Fibroblast of villous mesenchyme (primary cell): ENCODE results near the gene F11R. TPM values are rescaled to one million over a fixed set of nuclear protein-coding genes. Genes with fewer than 3 reads are reported as not detected.

Experiments
- DNase-seq: peaks from one replicate; pipeline ENCODE4 v3.0.0-alpha.2; 2010; ENCODE audit warnings: low read depth
- H3K4me3 ChIP-seq: 2 replicates; pipeline ENCODE4 v1.5.1; 2011; ENCODE audit warnings: low read depth, mild to moderate bottlenecking, low read length
- total RNA-seq: library from RNA; depleted of rRNA; stranded (reverse); fragments of >200 nt; gene quantifications from 2 replicates; pipeline ENCODE4 v1.2.3, GENCODE V29; 2012
- TF ChIP-seq, protein P1 (sequence below): IDR thresholded peaks from 2 replicates; pipeline ENCODE4 v1.5.1; 2012; ENCODE audit warnings: low read depth, mild to moderate bottlenecking, low read length; ENCODE audit not compliant: insufficient read depth

F11R gene
- total RNA-seq, 1 donor, result 5.6 TPM

GRCh38 chr1:161061419-161061818, 40.5 kb upstream of the F11R start:
- TF ChIP-seq, protein P1, sequence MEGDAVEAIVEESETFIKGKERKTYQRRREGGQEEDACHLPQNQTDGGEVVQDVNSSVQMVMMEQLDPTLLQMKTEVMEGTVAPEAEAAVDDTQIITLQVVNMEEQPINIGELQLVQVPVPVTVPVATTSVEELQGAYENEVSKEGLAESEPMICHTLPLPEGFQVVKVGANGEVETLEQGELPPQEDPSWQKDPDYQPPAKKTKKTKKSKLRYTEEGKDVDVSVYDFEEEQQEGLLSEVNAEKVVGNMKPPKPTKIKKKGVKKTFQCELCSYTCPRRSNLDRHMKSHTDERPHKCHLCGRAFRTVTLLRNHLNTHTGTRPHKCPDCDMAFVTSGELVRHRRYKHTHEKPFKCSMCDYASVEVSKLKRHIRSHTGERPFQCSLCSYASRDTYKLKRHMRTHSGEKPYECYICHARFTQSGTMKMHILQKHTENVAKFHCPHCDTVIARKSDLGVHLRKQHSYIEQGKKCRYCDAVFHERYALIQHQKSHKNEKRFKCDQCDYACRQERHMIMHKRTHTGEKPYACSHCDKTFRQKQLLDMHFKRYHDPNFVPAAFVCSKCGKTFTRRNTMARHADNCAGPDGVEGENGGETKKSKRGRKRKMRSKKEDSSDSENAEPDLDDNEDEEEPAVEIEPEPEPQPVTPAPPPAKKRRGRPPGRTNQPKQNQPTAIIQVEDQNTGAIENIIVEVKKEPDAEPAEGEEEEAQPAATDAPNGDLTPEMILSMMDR, result no peak
- DNase-seq, result no peak
- no peak overlapping the region for H3K4me3 ChIP-seq

DNA sequence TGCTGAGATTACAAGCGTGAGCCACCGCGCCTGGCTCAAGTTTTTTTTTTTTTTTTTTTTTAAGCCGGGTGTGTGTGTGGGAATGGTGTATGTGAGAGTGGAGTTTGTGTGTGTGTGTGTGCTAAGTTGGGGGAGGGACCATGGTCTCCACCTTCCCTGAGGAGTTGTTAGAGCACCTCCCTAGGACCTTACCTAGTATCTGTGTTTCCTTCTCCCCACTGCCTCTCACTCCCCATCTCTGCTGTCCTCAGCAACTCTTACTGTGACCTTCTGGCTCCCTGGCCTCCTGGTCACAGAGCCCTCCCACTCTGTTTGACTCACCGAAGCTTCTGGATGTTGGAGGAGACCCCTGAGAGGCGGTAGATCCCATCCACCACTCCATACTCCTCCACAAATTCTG, 38.3 kb upstream of the F11R start:
- TF ChIP-seq, protein P1, result no peak
- no peak overlapping the region for H3K4me3 ChIP-seq
- DNase-seq, result no peak

DNA sequence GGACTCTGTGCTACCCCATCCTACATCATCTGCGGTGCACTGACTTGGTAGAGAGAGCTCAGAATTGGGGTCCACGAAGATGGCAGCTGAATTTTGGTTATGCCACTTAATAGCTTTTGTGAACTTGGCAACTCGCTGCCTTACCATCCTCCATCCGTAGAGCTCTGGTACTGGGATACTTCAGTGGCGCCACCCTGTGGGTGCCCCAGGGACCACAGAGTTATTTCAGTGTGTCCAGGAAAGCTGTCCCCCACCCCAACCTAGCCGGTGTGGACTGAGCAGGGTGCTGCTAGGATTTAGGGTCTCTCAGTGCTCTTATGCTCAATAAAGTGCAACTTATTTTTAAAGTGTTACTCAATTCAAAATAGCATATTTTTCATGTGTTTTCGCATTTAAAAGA, 33.9 kb upstream of the F11R start:
- DNase-seq, result no peak
- TF ChIP-seq, protein P1, result peak; percentile 4
- H3K4me3 ChIP-seq, result no peak overlapping the region

DNA sequence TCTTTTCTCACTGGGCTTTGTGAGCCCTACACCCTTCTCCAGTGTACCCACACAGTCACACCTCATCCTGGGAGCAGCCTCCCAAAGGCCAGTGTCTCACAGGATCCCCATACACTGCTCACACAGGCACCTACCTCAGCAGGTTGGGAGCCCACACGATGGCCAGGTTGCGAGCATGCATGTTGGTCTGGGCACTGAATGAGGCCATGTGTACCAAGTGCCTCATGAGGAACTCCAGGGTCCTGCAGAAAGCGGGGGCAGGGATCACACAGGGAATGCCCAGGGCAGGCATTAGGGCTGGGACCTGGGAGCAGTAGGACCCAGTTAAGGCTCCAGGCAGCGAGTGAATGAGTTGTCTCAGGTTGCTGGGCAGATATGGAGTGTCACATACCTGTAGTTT, 33.3 kb upstream of the F11R start:
- H3K4me3 ChIP-seq, result no peak overlapping the region
- no peak for DNase-seq
- TF ChIP-seq, protein P1, result no peak

GRCh38 chr1:161052899-161053298, 31.9 kb upstream of the F11R start:
- no peak for DNase-seq
- TF ChIP-seq, protein P1, result no peak
- H3K4me3 ChIP-seq, result no peak overlapping the region

GRCh38 chr1:161051219-161051618, 30.3 kb upstream of the F11R start:
- TF ChIP-seq, protein P1, result no peak
- DNase-seq, result no peak
- H3K4me3 ChIP-seq, result no peak overlapping the region

DNA sequence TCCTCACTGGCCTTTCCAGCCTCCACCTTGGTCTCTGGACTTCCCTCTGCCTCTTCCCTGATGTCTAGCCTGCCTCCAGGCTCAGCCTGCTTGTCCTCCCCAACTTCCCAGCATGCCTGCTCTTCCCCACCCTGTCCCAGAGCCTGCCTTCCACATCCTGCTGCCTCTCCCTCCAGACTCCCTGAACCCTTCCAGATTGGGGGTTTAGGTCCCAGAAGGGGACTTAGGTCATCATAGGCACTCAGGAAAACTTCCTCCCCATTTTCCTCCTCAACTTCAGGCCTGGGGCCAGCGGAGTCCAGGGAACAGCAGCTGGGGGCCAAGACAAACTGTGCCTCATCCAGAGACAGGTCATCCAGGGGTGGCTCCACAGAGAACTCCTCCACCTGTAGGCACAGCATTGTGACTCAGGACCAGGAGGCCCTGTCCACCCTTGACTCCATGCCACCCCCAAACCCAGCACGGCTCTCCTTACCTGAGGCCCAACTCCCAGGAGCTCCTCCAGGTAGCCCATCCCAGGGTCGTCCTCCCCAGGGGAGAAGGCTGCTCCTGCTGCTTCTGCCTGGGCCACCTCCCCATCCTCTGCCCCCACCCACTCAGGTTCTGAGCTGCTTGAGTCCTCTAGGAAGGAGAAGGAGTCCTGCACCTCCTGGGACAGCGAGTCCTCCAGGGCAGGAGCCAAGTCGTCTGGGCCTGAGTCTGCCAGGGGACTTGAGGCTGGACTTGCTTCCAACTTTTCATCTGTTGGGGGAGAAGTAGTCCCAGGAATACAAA, 28.2 kb upstream of the F11R start:
- DNase-seq, result no peak
- TF ChIP-seq, protein P1, result no peak
- no peak overlapping the region for H3K4me3 ChIP-seq
